Stimulated activated CD8-positive, alpha-beta memory T cell treated with anti-CD3 and anti-CD28 coated beads, Interleukin-4, amount 100 ng/mL, for 48 hours (primary cell): ENCODE measurements around the gene ARHGEF35.
"Not testable (repeated sequence)": the region's sequence is repeated elsewhere in the genome, so short reads cannot be mapped to it uniquely, and the experiment has no call there.

Source experiments
- DNase-seq: peaks from one replicate; pipeline ENCODE4 v3.0.0-alpha.2; 2020

Gene ARHGEF35

DNA sequence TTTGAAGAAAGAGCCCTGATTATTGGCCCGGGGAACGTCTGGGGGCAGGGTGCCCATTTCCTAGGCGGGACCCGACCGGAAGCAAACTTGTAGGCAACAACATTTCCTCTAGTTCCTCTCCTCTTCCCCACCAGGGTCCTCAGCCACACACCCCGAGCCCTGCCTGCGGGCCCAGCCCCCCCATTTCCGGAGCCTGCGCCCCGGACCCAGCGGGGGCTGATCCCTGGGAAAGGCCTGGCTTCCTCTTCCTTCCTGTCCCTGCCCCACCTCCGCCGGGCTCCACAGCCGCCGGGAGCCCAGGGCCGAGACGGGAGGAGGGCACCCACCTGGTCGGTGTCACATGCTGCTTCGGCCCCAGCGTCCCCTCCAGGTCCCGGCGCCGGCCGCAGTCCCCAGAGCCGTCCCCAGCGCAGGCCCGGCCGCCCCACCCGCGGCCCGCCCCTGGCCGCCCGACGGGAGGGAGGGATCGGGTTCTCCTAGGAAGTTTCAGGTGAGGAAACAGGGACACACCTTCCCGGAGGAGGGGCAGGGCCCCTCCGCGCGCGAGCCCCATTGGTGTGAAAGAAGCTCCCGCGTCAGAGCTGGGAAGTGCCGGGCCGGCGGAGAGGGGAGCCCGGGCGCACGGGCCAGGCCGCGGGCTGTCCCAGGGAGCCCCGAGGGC is at the start of gene ARHGEF35:
TSS of gene ARHGEF35 (minus strand) at position 622 of the 661 bp plus-strand sequence. CDS start 7,450 bp downstream, outside the sequence.
- DNase-seq: not testable (repeated sequence)

GRCh38 chr7:144245372-144245771 is 49.7 kb upstream of the ARHGEF35 start:
- DNase-seq: not testable (repeated sequence)

GRCh38 chr7:144239365-144239764 is 43.7 kb upstream of the ARHGEF35 start, which contains the start of gene OR2A42:
TSS of gene OR2A42 (minus strand) at chr7:144239605. CDS start at chr7:144232843, 6,762 bp downstream.
- not testable (repeated sequence) for DNase-seq

- not testable (repeated sequence) for DNase-seq
These were observed 43.0 kb upstream of the ARHGEF35 start for GRCh38 chr7:144238530-144239082.

DNA sequence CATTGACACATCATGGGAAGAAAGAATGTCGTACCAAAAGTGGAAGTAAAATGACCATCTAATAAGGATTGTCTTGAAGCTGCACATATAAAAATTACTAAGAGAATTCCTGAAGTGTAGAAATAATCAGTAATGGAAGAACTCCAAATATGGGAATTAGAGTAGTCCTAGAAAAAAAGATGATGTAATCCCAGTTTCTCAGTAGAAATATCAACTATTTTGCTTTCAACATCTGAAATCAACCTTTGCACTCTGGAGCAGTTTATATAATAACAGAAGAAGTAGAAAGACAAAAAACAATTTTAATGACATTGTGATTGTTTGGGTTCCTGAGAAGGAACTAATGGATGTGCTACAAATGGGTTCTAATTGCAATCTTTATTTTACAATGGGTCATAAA is 37.4 kb upstream of the ARHGEF35 start:
- DNase-seq: not testable (repeated sequence)

DNA sequence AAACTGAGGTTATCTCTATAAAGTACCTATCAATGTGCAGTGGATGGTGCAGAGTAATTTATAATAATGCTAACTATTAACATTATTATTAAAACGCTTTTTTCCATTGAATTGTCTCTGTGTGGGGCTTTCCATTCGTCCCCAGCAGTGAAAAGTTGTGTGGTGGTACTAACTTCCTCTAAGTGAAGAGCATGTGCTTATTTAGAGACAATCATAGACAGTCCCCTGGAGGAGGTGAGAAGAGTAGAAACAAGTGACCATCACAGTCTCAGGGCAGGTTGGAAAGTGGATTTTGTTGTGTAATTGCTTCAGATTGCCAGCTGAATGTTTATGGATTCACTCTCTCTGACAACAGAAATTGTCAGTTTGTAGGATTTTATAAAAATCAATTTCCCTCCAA is 35.4 kb upstream of the ARHGEF35 start:
- not testable (repeated sequence) for DNase-seq

DNA sequence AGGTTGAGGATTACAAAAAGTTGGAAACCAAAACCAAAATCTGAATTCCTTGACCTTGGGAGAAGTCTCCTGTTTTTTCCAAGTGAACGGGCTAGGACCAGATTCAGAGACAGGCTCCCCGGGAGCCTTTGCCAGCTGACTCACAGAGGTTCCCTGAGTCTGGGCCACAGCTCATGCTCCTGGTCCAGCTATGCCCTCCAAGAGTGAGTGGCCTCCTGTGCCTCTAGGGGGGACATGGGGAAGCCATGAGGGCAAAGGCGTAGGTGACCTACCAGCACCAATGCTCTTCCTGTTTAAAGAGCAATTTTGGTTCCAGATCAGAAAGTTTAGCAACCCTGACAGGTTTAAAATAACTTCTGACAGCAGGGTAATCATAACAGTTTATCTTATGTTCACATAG is 33.2 kb upstream of the ARHGEF35 start:
- not testable (repeated sequence) for DNase-seq

- DNase-seq: not testable (repeated sequence)
These were observed 31.2 kb upstream of the ARHGEF35 start for GRCh38 chr7:144226866-144227265.

DNA sequence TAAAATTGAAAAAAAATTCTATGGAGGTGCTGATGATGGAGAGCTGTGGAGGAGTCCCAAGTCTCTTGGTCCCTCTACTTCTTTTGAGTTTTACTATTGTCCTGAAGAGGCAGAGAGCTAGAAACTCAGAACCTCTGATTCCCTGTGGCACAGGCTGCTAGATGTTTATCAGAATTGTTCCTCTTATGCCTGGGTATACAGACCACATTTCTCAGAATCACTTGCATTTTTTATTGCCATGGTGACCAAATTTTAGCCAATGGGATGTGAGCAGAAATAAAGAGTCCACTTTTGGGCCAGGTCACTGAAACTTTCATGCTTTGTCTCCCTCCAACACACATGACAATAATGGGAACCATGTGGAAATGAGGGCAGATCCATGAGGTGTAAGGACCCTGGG is 28.0 kb upstream of the ARHGEF35 start:
- not testable (repeated sequence) for DNase-seq

DNA sequence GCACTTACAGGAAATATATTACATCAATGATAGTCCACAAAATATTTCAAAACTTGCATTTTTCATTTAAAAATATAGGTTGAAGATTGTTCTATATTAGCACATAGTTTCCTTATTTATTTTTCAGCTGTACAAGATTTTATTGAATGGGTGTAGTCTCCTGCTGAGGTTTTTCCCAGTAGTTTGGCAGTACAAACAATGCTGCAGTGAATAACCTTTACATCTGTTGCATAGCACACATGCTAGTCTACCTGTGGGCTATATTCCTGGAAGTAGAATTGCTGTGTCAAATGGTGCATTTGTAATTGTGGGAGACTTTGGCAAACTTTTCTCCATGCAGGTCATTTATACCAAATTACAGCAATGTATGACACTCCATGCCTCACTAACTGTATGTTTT is 24.9 kb upstream of the ARHGEF35 start:
- DNase-seq: not testable (repeated sequence)

- not testable (repeated sequence) for DNase-seq
These were observed 23.5 kb upstream of the ARHGEF35 start for GRCh38 chr7:144219149-144219548.

DNA sequence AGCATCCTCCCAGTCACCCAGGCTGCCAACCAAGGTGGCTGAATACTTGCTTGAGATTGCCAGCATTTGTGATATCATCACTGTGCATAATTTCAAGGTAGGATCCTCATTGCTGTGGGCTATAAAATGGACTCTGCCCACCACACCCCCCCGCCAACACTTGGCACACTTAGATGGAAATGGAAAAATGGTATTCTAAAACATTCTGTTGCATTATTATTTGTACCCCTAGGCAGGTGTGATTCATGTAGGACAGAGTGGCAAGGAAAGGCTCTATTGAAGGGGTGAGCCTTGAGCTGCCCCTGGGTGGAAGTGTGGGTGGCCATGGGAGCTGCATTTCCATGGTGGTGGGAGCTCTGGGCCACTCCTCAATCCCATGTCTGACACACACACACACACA is 22.9 kb upstream of the ARHGEF35 start:
- DNase-seq: not testable (repeated sequence)

- DNase-seq: not testable (repeated sequence)
These were observed 21.6 kb upstream of the ARHGEF35 start for GRCh38 chr7:144217200-144217599.

DNA sequence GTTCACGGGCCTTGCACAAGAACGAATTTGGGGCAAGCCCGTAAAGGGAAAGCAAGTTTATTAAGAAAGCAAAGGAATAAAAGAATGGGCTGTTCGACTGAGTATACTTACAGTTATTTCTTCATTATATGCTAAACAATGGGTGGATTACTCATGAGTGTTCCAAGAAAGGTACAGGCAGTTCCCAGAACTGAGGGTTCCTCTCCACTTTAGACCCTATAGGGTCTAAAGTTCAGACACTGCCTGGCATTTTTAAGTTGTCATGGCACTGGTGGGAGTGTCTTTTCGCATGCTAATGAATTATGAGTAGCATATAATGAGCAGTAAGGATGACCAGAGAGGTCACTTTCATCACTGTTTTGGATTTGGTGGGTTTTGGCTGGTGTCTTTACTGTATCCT is 9.7 kb upstream of the ARHGEF35 start:
- not testable (repeated sequence) for DNase-seq

GRCh38 chr7:144203086-144203485 is 7.5 kb upstream of the ARHGEF35 start:
- DNase-seq: not testable (repeated sequence)

GRCh38 chr7:144201978-144202377 is 6.3 kb upstream of the ARHGEF35 start:
- DNase-seq: not testable (repeated sequence)

DNA sequence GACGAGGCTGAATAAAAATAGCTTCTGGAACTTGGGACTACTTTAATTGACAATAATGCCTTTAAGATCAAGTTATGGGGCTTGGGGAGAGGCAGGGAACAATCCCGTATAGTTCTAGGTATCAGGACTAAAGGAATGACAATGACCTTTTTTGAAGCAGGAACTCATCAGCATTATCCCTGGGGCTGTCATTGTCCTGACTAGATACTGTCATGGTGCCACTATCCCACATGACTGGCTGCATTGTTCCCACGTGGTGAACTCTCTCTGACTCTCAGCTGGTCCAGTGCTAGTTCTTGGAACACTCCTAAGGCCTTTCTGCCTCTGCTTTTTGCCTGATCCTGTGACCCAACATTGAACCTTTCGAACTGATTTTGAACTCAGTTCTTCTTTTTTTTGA is 3.3 kb upstream of the ARHGEF35 start:
- DNase-seq: not testable (repeated sequence)

- DNase-seq: not testable (repeated sequence)
These were observed 1.2 kb downstream of the ARHGEF35 start for GRCh38 chr7:144194453-144194852.

DNA sequence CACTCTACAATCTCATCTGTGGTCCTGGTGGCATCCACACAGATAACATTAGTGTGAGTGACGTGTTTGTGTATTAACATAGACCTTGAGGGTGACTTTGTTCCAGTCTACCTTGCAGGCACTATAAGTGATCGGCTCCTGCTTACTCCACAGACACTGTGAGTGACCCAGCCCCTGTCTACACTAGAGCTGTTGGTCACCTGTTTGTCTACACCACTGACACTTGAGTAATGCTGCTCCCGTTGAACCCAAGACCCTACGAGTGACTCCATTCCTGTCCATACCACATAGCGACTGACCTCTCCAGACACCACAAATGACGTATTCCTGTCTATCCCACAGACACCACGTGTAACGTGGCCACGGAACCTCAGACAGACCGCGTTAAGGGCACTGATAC is 1.9 kb downstream of the ARHGEF35 start:
- DNase-seq: not testable (repeated sequence)

GRCh38 chr7:144188578-144189171 is 7.0 kb downstream of the ARHGEF35 start:
- not testable (repeated sequence) for DNase-seq

DNA sequence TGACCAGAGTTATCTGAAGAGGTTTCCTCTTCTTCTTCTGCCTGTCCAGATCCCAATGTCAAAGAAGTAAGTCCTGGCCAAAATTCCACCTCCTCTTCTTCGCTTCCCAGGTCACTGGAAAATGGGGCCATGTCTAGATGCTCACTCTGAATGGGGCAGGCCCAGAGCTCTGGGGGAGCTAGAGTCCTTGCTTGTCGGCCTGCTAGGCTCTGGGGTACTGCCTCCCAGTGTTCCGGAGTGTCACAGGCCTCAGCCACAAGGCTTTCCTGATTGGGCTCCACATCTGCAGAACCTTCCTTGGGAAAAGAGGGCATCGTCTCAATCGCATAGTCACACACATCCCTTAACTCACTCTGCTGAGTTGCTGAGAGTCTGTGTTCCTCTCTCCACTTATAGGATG is 7.8 kb downstream of the ARHGEF35 start:
- DNase-seq: not testable (repeated sequence)

DNA sequence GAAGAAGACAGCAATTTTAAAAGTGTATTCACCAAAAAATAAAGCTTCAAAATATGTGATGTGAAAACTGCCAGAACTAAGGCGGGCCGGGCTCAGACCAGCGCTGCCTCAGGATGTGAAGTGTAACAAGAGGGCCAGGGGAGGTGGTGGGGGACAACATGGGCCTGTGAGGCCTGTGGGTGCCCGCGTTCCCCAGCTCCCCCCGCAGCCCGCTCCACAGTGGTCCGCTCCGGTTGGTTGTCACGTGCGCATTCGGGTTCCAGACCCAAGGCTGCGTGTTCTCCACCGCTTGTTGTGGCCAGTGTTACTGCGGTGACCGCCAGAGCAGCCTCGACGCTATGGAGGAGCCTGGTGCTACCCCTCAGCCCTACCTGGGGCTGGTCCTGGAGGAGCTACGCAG is 12.5 kb downstream of the ARHGEF35 start, which contains the start of gene CTAGE4:
TSS of gene CTAGE4 (plus strand) at position 301 of the 400 bp plus-strand sequence. CDS start at position 339, 38 bp downstream.
- not testable (repeated sequence) for DNase-seq

DNA sequence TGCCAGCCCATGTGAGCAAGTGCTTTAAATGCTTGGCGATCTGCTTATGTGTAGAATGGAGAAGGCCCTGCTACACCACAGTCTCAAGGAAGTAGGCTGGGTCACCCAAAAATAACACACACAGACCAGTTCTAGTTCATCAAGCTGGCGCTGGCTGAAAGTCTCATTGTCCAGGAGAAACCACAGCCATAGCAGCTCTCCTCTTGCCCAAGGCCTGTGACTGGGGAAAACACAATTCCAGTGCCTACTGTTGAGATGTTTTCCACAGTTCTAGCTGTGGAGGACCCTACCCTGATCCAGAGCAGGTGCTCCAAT is 16.5 kb downstream of the ARHGEF35 start:
- not testable (repeated sequence) for DNase-seq
